HG02870 (cell line): ENCODE results near the gene VIPAS39.
"Not testable (repeated sequence)": the region's sequence is repeated elsewhere in the genome, so short reads cannot be mapped to it uniquely, and the experiment has no call there.

Experiments
- ATAC-seq: cut with Tn5 transposase; IDR thresholded peaks from one replicate; pipeline ENCODE4 v1.9.1; 2021; ENCODE audit warnings: mild to moderate bottlenecking, moderate library complexity; ENCODE audit not compliant: unreplicated experiment

The VIPAS39 gene

DNA sequence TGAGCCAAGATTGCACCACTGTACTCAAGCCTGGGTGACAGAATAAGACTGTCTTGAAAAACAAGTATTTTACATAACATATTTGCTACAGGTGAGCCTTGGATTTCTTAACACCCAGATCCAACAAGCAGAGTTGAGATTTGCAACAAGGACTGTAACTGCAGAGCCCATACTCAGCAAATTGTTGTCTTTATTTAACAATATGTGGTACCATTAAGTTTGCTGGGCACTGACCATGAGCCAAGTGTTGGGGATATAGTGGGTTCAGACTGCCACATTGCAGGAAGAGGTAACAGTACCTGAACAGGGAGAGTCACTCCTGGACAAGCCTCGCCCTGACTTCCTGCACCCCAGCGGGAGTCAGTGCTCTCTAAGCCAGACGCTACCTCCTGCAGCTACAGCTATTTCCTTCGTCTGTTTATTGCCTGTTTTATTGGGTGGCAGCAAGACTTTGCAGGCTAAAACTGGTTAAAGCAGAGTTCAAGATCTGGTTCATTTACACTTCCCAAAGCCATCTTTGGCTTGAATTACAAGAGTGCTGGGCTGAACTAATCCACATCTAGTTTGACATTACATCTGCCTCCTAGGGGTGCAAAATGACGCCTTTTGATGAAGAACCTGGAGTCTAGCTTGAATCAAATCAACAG is 12.9 kb upstream of the VIPAS39 start:
- ATAC-seq: no peak

DNA sequence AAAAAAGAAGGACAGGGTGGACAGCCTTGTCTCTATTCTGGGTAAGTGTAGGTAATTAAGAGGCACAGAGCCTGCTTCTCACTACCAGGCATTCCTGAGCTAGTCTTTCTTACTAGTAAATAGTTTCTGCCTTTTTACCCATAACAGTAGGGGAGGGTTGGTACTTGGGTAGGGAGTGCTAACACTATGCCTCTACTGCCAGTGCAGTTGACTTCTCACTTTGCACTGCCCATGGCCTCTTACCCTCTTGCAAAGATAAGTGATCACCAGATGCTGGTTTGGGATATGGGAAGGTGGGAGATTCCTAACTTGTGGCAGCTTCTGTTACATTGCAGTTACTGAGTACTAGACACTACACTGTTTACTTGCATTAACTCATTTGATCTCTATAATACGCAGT is 12.1 kb upstream of the VIPAS39 start:
- no peak for ATAC-seq

DNA sequence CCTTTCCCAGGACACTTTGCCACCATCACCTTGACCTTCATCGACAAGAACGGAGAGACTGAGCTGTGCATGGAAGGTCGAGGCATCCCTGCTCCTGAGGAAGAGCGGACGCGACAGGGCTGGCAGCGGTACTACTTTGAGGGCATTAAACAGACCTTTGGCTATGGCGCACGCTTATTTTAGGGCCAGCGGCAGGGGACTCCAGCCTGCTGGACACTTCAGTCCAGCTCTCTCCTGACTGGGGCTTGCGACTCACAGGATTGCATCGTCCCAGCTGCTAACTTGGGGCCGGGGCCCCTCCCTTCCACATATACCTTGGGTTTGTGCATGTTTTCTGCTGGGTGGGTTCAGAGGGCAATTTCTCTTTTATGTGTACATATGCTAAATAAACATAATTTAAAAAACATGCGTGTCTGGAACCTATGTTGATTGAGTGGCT is 11.7 kb upstream of the VIPAS39 start:
- no peak for ATAC-seq

DNA sequence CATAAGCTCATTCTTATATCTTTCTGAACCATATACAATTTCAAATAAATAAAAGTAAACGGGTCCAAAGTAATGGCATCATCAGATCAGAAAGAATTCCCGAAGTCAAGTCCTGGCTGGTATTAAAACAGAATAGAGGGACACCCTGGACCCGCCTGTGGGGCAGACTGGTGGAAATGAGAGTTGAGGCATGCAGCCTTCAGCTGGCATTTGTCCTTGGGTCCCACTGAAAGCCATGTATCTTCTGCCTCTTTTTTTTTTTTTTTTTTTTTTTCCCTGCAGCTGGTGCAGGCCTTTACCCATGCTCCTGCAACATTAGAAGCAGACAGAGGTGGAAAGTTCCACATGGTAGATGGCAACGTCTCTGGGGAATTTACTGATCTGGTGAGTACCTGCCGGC is 10.4 kb upstream of the VIPAS39 start:
- ATAC-seq: no peak

DNA sequence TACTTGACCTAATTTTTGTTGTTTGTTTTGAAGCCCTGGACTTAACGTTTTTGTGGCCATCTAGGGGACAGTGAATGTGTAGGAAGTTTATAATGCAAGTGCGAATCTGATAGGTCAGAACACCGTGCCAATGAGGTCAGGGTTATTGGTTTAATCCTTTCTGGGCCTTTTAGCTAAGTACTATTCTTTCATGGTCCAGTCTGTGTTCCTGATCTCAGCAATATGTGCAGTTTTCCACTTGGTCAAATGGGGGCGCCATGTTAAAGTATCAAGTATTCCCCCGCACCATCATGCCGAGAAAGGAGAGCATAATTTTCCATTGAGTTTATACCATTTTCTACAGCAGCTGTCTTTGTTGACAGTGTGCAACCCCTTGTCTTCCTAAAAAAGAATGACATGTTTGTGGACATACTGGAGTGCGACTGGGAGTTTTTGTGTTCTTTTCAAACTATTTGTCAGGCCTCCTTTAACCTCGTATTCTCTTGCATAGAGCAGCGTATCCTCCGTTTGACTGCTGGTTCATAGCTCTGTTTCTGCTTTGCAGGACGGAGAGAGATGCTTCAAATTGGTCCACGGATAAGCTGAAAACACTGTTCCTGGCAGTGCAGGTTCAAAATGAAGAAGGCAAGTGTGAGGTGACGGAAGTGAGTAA is 1.8 kb upstream of the VIPAS39 start:
- no peak for ATAC-seq

DNA sequence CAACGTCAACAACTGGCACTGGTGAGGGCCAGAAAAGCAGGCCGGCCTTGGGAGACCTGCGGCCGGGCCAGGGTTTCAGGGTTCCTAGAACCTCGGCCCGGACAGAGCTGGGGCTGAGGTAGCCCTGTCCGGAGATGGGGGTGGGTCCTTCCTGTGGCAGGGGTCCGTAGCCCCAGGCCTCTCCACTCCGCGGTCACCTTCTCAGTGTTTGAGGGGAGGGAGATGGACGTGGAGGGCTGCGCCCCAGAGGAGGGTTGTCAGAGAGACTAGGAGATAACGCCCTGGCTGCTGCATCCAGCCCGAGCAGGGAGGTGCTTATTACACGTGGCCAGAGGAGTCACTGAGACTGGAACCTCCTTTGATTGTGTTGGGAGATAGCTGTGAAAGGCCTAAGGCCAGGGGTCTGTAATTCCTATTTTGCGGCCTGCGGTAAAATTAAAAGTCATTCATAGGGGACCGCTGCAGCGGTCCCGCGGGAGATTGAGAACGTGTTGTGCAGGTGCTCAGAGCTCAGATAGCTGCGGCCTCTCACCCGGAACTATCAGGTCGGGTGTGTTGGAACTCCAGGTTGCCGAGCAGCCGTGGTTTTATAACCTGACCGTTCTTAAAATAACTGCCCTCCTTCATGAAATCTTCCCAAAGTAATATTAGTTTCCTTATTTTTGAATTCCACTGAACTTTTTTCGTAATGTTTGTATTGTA is 999 bp upstream of the VIPAS39 start:
- ATAC-seq: peak; percentile 18

DNA sequence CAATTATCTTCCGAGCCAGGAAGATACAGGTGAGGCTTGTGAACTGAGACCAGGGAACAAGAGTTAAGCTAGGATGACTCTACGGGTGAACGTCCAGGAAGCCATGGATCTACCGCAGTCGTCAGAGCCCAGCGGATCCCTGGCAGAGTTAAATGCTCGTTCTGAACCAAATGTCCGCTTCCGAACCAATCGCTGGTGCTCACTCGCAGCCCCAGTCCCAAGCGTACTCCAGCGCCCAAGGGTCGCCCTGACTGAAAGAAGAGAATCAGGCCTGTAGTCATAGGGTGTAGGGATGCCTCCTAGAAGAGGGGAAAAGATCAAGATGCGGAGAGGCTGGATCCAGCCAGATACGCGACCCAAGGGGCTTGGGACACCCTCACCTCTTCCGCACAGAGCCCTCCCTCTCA is 283 bp downstream of the VIPAS39 start:
- no peak for ATAC-seq

DNA sequence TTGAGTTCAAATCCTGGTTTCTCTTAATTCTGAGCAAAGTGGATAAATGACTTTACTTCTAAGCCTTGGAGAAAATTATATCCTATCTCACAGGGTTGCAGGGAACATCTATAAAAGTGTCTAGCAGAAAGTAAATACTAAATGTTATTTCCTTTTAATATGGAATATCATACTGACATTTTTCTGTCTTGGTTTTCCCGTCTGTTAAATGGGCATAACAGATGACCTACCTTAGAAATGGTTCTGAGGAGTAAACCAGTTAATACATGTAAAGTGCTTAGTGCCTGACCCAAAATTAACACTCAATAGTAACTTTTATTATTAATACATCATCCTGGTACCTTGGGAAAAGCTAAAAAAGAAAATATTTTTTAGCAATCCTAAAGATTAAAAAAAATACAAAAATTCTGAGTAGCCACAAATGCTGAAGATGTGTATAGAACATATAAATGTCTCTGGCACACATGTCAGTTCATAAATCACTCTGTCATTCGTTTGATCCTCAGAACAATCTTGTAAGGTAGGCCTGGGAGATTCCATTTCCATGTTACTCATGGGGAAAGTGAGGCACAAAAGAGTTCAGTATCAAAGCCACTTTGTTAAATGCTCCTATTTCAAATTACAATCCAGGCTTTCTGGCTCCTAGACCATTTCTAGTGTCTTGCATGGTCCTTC is 1.3 kb downstream of the VIPAS39 start:
- ATAC-seq: no peak

DNA sequence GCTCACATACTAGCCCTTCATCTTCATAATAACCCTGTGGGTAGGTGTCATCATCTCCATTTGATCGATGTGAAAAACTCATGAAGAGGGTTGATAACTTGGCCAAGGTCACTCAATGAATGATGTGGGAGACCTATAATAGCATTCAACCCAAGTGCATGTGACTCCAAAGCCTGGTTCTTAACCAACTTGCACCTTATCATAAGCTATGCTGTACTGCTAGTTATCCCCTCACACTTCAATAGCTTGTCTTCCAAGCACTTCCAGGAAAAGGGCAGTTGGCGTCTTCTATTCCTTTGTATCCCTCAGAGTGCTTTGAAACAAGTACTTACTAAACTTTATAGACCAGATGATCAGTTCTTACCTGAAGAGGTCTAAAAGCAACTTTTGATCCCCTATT is 15.2 kb downstream of the VIPAS39 start:
- ATAC-seq: no peak

DNA sequence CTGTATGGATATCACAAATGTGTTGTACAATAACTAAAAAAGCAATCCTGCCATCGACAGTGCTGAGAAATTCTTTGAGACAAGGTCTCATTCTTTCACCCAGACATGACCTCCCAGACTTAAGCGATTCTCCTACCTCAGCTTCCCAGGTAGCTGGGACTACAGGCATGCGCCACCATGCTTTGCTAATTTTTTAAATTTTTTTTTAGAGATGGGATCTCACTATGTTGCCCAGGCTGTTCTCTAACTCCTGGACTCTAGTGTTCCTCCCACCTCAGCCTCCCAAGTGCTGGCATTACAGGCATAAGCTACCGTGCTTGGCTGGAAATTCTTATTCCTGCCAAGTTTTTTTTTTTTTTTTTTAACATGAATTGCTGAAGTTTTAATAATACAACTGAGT is 17.5 kb downstream of the VIPAS39 start:
- no peak for ATAC-seq

DNA sequence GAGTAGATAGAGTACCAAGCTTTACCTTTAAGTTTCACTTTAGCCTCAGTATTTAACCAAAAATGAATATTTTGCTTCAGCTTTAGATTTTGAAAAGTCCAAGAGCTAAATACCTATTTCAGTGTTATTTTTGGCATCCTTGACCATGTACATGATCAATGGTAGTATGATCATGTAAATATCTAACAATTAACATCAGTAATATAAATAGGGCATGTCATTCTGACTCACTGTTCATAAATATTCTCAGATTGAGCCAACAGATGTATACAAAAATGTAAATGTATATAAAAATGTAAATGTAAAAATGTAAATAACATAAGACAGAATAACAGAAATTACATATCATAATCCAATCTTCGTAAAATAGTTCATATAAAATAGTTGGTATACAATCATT is 18.8 kb downstream of the VIPAS39 start:
- no peak for ATAC-seq

DNA sequence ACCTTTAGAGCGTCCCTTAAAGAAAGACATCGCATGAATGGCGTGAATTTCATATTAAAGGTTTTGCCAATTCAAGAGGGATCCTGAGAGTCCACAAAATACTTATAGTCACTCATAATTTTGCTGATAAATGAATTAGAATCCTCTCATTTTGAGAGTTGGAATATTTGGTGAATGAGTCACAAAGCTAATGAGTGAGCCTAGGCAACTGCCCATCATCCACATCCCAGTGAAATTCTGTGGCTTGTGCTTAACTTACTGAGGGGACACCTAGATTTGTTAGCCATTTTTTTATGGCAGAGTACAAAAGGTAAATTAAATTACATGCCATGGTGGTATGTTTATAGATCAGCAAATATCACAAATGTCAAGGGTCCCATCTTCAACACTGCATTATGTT is 21.4 kb downstream of the VIPAS39 start:
- ATAC-seq: no peak

DNA sequence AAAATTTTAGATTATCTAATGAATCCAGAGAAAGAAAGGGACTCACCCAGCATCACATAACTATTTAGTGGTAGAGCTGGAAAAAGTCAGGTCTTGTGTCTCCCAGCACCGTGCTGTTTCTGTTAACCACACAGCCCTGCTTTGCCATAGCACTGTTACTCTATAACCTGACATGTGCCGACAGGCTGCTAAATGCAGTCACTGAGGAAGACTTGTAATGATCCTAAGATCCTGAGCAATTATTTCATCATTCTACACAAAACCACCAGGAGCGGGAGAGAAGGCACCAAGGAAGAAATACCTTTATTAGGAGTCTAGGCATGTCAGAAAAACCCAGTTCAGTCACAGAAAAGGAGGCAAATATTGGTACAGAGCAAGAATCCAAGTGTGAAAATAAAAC is 31.0 kb downstream of the VIPAS39 start:
- no peak for ATAC-seq

DNA sequence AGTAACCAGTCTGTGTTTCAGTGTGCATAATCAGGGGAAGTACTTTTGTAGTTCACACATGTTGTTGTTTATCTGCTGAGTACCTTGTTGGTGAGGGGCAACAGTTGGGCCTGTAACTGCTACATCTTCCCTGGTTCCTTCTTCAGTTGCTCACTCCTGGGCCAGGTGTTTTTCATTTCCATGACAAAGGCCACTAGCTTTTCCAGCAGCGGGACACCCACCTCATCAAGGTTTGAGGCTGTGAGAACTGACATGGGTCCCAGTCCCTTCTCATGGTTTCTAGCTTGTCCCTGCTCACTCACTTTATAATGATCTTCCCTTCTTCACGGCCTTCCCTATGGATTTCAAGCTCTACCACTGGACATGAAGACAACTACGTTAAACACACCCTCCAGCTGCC is 32.5 kb downstream of the VIPAS39 start:
- ATAC-seq: no peak

DNA sequence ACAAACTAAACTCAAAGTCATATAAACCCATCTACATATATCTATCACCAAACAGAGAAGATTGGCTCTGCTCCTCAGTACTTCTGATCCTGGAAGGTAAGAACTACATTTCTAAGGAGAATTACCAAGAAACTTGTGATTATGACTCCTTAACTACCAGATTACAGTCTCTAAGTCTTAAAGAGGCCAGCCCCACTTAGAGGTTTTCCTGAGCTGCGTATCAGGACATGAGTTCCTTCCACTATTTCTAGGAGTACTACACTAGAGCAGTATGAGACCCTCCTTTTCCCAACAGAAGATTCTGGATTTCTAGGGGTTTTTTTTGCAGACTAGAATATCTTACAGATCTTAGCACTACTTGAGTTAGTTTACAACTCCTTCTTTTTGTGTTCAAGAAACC is 34.0 kb downstream of the VIPAS39 start, which contains the start of gene NOXRED1:
NOXRED1 (minus strand) TSS at position 101 of the 400 bp plus-strand sequence. CDS start 634 bp downstream, outside the sequence.
- ATAC-seq: no peak

DNA sequence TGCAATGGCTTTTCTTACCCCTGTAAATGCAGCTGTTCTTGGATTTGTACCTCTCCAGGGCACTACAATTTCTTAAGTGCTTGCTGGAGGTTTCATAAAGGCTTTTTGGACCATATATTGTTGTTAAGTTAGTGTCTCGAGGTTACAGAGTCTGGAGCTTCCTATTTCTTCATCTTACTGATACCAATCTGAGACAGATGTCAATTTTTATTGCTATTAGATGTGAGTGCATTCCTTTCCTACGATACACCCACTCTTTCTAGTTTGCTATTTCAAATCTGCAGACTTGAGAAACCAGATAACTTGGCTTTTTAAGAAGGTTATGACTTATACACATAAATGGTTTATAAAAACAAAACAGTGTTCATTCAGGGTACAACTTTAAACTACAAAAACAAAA is 36.2 kb downstream of the VIPAS39 start:
- no peak for ATAC-seq

DNA sequence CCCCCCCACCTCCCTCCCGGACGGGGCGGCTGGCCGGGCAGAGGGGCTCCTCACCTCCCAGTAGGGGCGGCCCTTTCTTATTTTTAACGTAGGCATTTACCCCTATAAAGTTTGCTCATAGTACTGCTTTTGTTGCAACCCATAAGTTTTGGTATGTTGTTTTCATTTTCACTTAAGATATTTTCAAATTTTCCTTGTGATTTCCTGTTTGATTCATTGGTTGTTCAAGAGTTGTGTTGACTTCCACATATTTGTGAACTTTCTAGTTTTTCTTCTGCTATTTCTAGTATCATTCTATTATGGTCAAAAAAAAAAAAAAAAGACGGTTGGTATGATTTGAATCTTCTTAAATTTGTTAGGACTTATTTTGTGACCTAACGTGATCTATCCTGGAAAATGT is 40.6 kb downstream of the VIPAS39 start:
- no peak for ATAC-seq

DNA sequence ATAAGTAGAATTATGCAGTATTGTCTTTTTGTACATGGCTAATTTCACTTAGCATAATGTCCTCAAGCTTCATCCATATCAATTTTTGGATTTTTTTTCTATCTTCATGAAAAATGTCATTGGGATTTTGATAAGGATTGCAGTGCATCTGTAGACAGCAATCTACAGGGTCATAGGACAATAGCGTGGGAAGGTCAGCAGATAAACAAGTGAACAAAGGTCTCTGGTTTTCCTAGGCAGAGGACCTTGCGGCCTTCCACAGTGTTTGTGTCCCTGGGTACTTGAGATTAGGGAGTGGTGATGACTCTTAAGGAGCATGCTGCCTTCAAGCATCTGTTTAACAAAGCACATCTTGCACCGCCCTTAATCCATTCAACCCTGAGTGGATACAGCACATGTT is 41.3 kb downstream of the VIPAS39 start:
- ATAC-seq: not testable (repeated sequence)

DNA sequence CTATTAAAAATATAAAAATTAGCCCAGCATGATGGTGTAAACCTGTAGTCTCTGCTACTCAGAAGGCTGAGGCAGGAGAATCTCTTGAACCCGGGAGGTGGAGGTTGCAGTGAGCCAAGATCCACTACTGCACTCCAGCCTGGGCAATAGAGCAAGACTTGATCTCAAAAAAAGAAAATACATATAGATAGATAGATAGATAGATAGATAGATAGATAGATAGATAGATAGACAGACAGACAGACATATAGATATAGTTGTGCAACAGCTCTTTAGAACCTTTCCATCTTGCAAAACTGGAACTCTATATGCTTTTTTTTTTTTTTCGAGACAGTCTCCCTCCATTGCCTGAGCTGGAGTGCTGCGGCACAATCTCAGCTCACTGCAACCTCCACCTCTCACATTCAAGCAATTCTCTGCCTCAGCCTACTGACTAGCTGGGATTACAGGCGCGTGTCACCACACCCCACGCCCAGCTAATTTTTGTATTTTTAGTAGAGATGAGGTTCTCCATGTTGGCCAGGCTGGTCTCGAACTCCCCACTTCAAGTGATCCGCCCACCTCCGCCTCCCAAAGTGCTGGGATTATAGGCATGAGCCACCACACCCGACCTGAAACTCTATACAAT is 41.9 kb downstream of the VIPAS39 start:
- not testable (repeated sequence) for ATAC-seq

DNA sequence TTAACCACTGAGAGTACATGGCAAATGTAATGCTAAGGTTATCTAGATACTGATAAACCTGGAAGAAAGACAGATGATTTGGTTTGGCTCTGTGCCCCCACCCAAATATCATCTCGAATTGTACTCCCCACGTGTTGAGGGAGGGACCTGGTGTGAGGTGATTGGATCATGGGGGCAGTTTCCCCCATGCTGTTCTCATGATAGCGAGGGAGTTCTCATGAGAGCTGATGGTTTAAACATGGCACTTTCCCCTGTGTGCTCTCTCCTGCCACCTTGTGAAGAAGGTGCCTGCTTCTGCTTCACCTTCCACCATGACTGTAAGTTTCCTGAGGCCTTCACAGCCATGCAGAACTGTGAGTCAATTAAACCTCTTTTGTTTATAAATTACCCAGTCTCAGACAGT is 48.3 kb downstream of the VIPAS39 start:
- ATAC-seq: no peak

DNA sequence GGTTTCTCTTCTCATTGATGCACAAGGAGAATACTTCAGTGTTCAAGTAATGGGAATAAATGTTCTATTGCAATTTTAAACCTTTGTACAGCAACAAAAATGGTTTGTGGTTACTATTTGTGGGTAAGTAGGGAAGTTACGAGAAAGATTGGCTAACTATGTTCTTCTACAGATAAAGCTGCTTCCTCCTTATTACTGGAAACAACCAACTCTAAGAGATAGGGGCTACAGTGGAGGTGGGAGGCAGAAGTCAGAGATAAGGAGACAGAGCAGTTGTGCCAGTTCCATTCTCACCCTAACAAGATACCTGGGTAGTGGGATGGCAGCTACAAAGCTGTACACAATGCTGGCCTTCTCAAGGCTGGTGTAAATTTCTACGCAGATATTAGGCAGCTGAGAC is 50.2 kb downstream of the VIPAS39 start:
- no peak for ATAC-seq
